ENCODE results near the gene IL1RN. TPM values are rescaled to one million over a fixed set of nuclear protein-coding genes. Genes with fewer than 3 reads are reported as not detected.

Gene IL1RN
- total and polyA plus RNA-seq, 2 of the 13 experiments (the other 11 are each of a cell fraction or from before 2014, with no cell fraction given), result 21.2 to 101 TPM

DNA sequence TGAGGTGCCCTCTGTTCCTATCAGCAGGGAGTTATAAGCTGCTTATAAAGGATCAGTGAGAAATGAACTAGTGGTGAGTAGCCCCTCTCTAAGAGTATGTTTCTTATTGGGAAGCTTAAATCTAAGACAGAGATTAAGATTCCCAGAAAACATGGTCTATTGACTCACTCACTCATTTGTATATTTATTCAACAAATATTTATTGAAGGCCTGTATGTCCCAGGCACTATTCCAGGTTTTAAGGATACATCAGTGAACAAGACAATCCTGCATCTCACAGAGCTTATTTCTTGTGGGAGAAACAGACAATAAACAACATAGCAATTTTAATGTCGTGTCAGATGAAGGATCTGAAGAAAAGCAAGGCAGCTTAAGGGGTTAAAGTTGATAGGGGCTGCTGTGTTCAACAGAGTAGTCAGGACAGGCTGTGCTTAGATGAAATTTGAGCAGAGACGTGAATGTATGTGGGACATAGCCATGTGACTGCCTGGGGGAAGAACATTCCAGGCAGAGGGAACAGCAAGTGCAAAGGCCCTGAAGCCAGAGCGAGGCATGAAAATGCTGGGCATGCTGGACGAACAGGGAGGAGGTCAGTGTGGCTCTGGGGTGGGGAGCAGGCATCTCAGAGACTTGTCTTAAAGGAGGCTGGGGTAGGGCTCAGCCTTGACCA lies 31.6 kb downstream of the IL1RN start (continued):
- TF ChIP-seq ZNF609 (CRISPR knock-in tag; IDR thresholded peaks at IDR 0.05; ENCODE audit: borderline replicate concordance) (no peak), ZNF292 (CRISPR knock-in tag; IDR thresholded peaks at IDR 0.05; ENCODE audit: borderline replicate concordance, low read depth) (no peak), NFIB (CRISPR knock-in tag; IDR thresholded peaks at IDR 0.05; ENCODE audit: borderline replicate concordance) (no peak), XRCC5 (optimal IDR thresholded peaks at IDR 0.05; ENCODE audit: low read length) (peak; percentile 20), ZMYM3 (CRISPR knock-in tag; IDR thresholded peaks at IDR 0.05) (peak; percentile 82), ZBTB26 (CRISPR knock-in tag; IDR thresholded peaks at IDR 0.05; ENCODE audit: borderline replicate concordance) (no peak), SMAD9 (CRISPR knock-in tag; IDR thresholded peaks at IDR 0.05) (no peak), HNRNPH1 (optimal IDR thresholded peaks at IDR 0.05; ENCODE audit: low read depth, low read length) (no peak), SOX6 (IDR thresholded peaks at IDR 0.05) (no peak), SOX6 (CRISPR knock-in tag; IDR thresholded peaks at IDR 0.05) (no peak), ZFYVE20 (CRISPR knock-in tag; IDR thresholded peaks at IDR 0.05; ENCODE audit: borderline replicate concordance, low read depth) (no peak), MEIS1 (CRISPR knock-in tag; IDR thresholded peaks at IDR 0.05; ENCODE audit: borderline replicate concordance) (0 out of 2 replicates have a peak, but pooled peaks have one; percentile 19), CEBPG (CRISPR knock-in tag; IDR thresholded peaks at IDR 0.05) (no peak), RFXANK (CRISPR knock-in tag; IDR thresholded peaks at IDR 0.05) (no peak), ZC3H4 (CRISPR knock-in tag; IDR thresholded peaks at IDR 0.05; ENCODE audit: borderline replicate concordance) (0 out of 2 replicates have a peak, but pooled peaks have one; percentile 49), ZNF501 (CRISPR knock-in tag; IDR thresholded peaks at IDR 0.05) (no peak), ZFX (CRISPR knock-in tag; IDR thresholded peaks at IDR 0.05; ENCODE audit: low read depth) (peak; percentile 37; the same call in 1 of the 2 replicates), SIN3B (IDR thresholded peaks at IDR 0.05; ENCODE audit: low read length) (no peak), CREB1 (IDR thresholded peaks at IDR 0.05) (no peak), CREB1 (CRISPR knock-in tag; IDR thresholded peaks at IDR 0.05) (no peak; the same call in 1 of the 2 replicates), ZNF639 (CRISPR knock-in tag; conservative IDR thresholded peaks at IDR 0.05) (no peak)
- TF ChIP-seq, protein P1, sequence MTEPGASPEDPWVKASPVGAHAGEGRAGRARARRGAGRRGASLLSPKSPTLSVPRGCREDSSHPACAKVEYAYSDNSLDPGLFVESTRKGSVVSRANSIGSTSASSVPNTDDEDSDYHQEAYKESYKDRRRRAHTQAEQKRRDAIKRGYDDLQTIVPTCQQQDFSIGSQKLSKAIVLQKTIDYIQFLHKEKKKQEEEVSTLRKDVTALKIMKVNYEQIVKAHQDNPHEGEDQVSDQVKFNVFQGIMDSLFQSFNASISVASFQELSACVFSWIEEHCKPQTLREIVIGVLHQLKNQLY (CRISPR knock-in tag; IDR thresholded peaks at IDR 0.05), result no peak
- TF ChIP-seq, protein P2, sequence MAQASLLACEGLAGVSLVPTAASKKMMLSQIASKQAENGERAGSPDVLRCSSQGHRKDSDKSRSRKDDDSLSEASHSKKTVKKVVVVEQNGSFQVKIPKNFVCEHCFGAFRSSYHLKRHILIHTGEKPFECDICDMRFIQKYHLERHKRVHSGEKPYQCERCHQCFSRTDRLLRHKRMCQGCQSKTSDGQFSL (CRISPR knock-in tag; IDR thresholded peaks at IDR 0.05), result no peak
